Measurements from ENCODE around the gene IFNK.
"Not testable (repeated sequence)": the region's sequence is repeated elsewhere in the genome, so short reads cannot be mapped to it uniquely, and the experiment has no call there.

IFNK gene, protein sequence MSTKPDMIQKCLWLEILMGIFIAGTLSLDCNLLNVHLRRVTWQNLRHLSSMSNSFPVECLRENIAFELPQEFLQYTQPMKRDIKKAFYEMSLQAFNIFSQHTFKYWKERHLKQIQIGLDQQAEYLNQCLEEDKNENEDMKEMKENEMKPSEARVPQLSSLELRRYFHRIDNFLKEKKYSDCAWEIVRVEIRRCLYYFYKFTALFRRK

DNA sequence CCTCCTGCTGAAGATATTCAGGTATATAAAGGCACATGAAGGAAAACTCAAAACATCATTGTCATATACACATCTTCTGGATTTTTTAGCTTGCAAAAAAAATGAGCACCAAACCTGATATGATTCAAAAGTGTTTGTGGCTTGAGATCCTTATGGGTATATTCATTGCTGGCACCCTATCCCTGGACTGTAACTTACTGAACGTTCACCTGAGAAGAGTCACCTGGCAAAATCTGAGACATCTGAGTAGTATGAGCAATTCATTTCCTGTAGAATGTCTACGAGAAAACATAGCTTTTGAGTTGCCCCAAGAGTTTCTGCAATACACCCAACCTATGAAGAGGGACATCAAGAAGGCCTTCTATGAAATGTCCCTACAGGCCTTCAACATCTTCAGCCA is at the start of gene IFNK:
Gene IFNK, plus strand, starts transcription at position 55 of the 400 bp plus-strand sequence. Its CDS starts 47 bp downstream, at position 102.
- DNase-seq (ENCODE audit: low read depth, low spot score), result no peak

DNA sequence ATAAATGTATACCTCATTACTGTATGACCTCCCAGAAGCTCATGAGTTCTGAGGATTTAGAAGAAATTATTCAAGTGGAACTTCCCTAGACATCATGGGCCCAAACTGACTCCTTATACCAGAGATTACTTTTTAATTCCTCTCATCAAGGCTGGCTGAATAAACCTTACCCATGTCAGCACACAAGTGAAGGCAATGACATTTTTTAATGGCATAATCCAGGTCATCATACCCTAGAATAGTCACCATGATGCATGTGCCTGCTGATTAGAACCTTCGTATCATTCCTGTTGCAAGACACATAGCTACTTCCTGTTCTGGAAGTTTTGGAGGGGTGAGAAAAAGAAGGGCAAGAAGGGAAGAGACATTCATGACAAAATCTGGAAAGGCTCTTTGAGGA is 49.8 kb upstream of the IFNK start:
- no peak for DNase-seq (ENCODE audit: low read depth, low spot score)

DNA sequence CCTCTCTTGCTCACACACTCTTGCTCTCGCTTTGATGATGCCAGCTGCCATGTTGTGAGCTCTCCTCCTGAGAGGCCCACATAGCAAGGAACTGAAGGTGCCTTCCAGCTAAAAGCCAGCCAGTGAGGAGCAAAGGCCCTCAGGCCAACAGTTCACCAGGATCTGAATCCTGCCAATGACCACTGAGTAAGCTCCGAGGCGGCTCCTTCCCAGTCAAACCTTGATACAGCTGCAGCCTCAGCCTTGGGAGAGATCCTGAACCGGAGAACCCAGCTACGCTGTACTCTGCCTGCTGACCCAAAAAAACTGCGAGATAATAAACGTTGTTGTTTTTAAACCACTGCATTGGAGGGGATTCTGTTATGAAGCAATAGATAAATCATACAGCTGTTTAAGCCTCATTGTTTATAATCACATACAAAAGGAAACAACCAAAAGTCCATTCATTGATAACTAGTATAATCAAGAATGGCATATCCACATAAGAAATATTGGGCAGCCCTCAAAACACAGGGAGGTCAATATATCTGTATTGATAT is 49.0 kb upstream of the IFNK start:
- no peak for DNase-seq (ENCODE audit: low read depth, low spot score)

DNA sequence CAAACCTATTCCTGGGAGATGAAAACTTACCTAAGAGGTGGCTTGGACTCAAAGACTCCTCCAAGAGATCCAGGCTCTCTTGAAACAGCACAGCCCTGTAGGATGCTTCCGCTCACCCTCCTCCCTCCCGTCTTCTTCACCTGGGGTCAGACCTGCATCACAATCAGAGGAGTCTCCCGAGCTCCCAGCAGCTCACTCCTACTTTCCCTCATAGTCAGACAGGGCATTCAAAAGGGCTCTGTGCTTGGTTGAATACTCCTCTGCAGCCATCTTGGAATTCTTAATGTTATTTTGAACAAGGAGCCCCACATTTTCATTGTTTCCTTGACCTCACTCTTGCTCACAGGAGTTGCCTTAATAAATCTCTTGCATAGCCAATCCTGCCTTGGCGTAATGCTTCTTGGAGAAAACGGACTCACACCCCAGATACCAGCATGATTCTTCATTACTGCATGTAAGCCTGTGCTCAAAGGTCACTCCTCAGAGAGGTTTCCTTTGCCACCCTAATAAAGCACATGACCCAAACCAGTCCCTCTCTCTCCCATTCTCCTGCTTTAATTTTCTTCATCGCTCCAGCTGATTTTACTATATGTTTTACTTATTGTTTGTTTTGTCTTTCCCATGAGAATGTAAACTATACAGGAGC is 47.1 kb upstream of the IFNK start:
- DNase-seq (ENCODE audit: low read depth, low spot score), result no peak

DNA sequence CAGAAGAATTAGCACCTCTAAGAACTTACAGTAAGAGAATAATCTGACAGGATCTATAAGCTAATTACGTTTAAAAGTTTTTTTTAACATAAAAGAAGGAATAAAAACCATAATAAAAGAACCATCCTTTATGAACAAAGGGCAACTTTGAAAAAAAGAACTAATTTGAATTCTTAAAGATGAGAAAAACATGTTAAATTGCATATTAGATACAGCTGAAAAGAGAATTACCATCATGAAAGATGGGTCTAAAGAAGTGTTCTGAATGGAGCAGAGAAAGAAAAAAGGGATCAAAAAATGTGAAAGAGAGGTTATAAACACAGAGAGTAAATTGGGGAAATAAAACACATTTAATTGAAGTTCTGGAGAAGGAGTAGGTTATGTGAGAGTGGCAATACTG is 45.8 kb upstream of the IFNK start:
- no peak for DNase-seq (ENCODE audit: low read depth, low spot score)

DNA sequence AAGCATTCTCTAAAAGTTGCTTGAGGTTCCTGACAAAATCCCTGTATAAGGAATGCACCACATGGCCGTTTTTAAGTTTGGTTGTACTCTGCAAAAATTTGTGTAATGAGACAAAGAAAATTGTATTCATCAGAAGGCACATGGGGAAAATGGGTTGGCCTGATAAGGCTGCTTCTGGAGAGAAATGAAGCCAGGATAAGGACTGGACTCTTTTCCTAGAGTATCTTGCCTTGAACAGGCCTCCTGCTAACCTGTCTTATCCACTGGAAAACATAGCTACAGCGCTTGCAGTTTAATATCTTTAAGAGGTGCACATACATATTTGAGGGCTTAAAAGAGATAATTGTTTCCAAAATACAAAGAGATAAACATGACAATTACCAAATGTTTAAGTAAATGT is 41.4 kb upstream of the IFNK start:
- DNase-seq (ENCODE audit: low read depth, low spot score), result no peak

DNA sequence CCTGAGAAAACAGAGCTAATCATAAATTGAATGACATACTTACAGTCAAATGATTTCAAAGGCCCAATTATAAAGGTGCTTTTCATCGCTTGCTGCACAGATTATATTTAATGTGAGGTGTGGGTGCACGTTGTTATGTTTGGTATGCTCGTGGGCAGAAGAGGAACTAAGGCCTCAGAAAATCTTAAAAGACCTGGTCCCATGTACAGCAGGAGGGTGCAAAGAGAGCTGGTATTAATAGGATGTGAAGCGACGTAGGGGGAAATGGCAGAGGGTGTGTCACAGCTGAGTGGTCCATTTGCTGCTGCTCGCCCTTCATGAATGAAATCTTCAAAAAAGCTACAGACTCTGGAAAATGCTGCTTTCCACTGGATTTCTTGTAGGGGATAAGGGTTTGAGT is 40.5 kb upstream of the IFNK start:
- no peak for DNase-seq (ENCODE audit: low read depth, low spot score)

DNA sequence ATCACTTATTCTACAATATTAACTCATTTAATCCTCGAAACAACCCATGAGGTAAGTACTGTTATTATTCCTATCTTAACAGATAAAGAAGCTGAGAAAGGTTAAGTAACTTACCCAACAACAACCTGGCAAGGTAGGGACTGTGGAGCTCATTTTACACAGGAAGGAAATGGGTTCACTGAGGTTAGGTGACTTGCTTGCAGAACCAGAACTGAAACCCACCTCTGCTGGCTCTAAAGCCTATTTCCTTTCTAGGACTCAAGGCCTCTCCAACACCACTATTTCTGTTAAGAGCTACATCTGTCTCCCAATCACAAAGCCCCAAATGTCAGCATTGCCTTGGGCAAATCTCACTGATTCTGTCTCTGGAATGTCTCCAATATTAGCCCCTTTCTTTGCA is 38.9 kb upstream of the IFNK start:
- DNase-seq (ENCODE audit: low read depth, low spot score), result no peak

DNA sequence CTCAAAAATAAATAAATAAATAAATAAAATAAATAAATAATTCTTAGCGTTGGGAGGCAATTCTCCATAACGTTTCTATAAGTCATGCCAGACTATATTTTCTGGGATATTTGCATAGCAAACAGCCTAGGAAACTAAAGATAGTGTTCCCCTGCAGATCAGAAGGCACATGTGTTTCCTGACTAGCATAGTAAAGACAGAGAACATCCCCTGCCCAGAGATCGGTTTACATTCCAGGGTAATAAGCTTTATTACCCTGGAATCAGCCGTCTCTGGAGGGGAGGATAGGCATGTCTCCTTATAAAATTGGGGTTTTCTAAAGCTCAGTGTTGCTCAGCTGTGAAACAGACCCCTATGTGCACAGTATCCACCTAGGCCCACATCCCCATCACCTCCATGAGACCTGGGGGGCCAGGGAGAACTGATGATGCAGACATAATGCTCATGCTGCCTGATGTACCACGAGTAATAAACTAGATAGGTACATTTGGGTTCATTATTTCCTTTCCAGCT is 36.9 kb upstream of the IFNK start:
- DNase-seq (ENCODE audit: low read depth, low spot score), result no peak

DNA sequence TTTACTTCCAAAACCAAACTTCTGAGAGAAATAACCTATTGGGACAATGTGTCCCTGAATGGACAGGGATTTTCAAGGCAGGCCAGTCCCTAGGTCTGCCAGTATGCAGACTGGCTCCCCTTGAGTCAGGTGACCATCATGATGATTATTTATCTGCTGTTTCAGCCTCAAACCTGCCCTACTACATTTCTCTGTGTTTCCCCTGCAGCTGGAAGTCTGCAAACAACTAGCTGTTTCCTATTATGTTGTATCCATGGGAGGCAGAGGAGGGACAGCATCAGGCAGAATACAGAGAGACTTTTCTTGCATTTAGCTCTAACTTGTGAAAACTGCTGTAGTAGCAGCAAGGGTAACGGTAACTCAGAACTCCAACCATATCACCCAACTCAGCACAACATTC is 36.2 kb upstream of the IFNK start:
- no peak for DNase-seq (ENCODE audit: low read depth, low spot score)

DNA sequence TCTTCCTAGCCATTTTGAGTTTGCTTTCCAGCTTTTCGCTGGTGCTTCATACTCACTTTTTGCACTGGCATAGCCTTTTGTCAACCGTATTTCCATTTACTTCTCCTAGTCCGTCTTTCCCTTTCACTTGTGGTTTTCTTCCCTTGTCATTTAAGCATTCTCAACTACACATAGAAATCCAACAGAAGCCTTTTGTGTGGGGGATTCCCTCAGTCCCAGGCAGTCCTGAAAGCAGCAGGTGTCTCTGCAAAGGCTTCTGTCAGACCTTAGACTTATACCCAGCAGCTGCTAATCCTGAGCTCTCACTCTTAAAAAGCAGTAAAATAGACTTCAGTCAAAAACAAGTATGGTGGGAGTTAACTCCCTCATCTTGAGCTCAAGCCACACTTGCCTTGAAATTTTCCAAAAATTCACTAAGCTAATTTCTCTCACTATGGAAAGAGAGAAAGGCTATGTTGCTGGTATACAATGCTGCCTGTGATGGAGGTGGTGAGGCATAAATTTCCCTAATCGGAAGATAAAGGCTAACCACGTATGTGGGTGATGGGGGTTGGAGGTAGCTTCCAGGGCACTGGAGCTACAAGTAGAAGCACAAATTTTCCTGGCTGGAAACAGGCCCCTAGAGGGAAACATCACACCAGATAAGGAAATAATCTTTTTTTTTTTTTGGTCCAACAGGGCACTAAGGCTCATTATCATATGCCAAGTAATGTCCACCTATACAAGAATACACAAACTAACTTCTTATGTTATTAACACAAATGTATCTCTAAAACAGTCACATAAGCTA is 34.8 kb upstream of the IFNK start:
- DNase-seq (ENCODE audit: low read depth, low spot score), result no peak

DNA sequence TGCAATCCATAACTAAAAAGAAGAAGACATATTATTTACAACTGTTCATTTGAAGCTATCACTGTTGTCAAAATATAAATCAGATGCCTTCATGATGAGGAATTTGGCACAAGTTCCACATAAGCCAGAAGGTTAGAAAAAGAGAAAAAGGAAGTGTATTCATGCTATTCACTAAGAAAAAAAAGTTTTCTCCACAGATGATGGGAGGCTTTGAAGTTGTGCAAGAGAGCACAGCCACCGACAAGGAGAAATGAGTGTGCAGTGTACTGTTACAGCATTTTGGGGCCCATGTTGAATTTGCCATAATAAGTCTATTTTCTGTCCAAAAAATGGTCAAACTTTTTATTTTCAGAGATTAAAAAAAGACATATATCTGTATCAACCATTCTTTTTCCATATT is 32.9 kb upstream of the IFNK start:
- no peak for DNase-seq (ENCODE audit: low read depth, low spot score)

DNA sequence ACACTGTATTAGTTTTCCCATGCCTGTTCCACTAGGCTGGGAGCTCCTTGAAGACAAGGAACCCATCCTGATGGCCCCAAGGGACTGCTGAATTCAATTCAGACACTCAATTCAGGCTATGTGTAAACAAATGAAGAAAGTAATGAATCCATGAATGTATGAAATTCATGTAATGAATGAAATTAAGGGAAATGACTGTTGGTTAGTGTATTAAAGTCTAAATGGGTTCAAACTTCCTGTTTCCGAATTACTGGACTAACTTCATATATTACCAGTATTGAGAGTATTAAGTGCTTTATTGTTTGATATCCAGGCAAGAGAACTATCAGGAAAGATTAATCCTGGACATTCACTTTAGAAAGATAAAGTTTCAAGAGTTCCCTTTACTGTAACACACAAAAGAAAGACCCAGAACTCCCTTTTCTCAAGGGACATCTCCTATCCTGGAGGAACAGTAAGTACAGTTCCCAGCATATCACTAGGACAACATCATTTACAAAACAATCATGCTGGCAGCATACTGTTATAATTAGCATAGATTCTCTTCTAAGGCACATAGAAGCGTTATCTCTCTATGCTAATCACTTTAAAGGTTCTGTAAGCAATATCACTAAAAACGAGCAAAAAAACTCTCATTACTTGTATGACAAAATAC is 28.5 kb upstream of the IFNK start:
- no peak for DNase-seq (ENCODE audit: low read depth, low spot score)

DNA sequence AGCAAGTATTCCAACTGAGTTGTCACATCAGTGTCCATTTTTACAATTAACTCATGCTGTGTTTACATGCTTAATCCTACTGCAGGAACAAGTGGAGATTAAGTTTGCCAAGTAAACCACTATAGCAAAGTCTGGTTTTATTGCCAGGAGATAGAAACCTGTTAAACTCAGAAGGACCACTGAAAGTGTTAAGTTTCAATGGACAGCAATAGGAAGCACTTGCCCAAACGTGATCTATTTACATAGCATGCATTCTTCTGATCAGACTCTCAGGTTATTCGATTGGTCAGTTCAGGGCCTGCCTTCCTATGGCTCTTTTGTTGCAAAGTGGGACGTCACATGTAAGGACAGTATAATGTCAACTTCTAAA is 28.0 kb upstream of the IFNK start:
- no peak for DNase-seq (ENCODE audit: low read depth, low spot score)

DNA sequence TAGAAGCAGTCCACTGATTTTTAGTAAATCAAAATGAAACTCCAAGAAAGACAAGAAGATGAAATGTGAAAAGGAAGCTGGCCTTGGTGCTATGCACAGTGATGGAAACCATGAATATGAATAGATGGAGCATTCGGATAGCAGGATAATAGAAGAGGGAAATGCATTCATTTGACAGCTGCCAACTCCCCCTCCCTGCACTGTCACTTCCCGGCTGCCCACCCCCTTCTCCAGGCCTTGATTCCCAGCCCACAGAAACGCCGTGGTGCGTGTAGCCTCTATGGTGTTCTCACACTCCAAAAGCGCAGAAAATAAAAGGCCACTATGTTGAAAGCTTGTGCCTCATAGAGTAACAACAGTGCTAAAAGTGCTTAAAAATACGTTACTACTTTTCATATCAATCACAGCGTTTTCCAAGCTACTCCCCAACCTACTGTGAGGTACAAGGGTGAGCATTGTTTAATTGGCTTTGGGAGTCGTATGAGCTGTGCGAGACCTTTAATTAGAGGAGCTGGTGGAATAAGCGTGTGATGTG is 26.1 kb upstream of the IFNK start:
- no peak for DNase-seq (ENCODE audit: low read depth, low spot score)

DNA sequence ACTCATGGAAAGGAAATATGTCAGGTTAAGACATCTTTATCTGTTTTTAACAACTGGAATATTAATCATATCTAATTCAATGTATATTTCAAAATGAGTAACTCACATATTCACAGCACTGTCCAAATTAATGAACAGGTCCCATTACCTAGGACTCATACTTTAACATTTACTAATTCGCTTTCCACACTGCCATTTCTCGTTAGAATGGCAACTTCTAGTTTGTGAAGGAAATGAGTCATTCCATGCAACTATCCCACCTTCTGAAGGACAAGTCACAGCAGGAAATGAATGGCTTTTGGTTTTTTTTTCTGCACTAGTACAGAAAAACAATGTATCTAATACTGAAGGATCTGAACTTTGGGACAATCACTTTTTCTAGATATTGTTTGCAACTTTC is 24.6 kb upstream of the IFNK start:
- DNase-seq (ENCODE audit: low read depth, low spot score), result no peak

DNA sequence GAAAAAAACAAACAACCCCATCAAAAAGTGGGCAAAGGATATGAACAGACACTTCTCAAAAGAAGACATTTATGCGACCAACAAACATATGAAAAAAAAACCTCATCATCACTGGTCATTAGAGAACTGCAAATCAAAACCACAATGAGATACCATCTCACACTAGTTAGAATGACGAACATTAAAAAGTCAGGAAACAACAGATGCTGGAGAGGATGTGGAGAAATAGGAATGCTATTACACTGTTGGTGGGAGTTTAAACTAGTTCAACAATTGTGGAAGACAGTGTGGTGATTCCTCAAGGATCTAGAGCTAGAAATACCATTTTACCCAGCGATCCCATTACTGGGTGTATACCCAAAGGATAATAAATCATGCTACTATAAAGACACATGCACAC is 23.2 kb upstream of the IFNK start:
- DNase-seq (ENCODE audit: low read depth, low spot score), result not testable (repeated sequence)

DNA sequence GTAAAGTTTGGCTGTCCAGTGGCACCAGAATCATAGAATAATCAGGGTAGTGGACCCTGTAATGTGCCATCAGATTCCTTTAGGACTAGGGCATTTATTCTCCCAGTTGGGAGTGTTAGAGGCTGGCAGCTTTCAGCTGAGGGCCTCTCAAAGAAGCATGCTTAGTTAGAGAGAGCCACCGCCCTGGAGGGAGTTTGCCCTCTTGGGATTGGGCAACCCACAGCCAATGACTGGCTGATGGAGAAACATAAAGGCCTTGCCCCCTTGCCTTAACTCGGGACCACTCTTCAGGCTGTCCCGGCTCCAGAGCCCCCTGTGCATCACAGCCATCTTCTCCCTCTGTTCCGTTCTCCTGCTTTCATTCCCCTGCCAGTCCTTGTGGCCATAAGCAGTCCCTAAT is 20.5 kb upstream of the IFNK start:
- DNase-seq (ENCODE audit: low read depth, low spot score), result no peak

DNA sequence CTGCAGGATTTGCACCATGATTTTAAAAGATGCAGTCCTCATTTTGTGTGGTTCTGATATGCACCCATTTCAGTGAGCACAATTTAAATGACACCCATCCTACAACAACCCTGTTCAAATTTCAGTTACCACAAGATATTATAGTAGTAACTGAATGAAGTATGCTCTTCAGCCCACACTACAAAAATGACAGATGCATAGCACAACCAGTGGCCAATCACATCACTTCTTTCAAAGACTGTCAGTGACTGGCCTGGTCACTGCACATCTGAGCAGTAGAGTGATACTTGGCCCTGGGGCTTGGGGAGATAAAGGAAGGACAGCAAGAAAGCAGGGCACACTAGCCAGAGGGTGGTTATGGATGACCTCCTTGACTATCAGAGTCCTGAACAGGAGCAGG is 19.8 kb upstream of the IFNK start:
- DNase-seq (ENCODE audit: low read depth, low spot score), result no peak

DNA sequence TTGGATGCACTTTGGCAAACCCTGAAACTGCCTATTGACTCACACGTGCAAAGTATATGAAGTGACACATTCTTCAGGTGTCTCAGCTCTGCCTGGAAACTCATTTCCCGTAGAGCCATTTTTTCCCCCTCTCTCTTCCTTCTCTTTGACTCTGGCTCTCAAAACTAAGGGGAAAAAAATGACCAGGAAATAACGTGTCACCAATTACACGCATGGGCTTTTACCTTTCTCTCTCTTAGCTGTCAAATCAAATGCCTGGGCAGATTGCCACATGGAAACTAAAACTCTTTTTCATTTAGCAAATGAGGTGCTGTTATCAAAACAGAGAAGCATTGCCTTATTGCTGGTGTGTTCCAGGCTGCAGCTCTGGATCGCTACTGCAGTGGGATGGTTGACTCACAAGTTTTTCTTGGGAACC is 18.3 kb upstream of the IFNK start:
- DNase-seq (ENCODE audit: low read depth, low spot score), result no peak

DNA sequence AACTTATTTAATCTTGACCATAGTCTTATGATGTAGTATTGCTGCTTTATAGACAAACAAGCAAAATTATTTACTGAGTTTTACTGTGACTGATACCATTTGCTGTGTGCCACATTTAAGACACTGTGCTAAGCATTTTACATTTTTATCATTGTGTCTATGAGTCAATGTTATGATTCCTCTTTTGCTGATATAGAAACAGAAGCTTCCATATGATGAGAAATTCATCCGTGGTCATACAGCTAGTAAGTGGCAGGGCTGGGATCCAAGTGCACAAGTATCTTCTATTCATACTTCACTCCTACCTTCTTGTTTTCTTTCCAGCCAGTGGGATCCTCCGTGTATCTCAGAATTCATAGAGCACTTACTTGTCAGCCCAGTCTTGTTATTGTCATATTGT is 17.1 kb upstream of the IFNK start:
- no peak for DNase-seq (ENCODE audit: low read depth, low spot score)

DNA sequence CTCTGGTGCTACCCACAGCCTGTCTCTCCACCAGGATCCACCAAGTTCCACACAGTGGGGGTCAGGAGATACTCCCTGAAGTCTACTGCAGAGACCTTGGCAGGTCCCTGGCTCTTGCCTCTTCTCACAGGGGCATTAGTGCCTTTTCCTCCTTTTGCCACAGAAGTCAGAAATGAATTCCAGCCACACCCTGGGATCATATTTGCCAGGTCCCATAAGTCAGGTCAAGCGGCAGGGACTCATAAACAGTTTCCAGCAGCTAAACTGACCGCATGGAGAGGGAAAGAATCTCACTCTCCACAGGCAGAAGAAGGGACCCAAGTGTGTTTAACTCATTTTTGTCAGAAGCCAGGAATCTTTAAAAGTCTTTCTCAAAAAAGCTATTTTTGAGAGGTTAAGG is 13.3 kb upstream of the IFNK start:
- DNase-seq (ENCODE audit: low read depth, low spot score), result no peak

All from activated naive CD8-positive, alpha-beta T cell treated with anti-CD3 and anti-CD28 coated beads, Interleukin-2, amount 50 U/mL, for 16 hours (primary cell).